Activated CD8-positive, alpha-beta T cell treated with anti-CD3 and anti-CD28 coated beads for 36 hours (primary cell): ENCODE data around the gene MOB3B. TPM values are rescaled to one million over a fixed set of nuclear protein-coding genes. Genes with fewer than 3 reads are reported as not detected.

ENCODE experiments used
- ATAC-seq: fragments of 200-7000 bp; cut with Tn5 transposase; one replicate; pipeline ENCODE4 v1.10.0; 2021; ENCODE audit warnings: mild to moderate bottlenecking, moderate library complexity
- CTCF ChIA-PET: fragments of 350-600 bp; sonication (Branson Sonifier 250); formaldehyde crosslinking; loops from one replicate; lab custom pipeline; 2021; ENCODE audit warnings: antibody characterized with exemption; lab: Charles Lee
- POLR2A ChIA-PET: fragments of 350-600 bp; sonication (Branson Sonifier 250); formaldehyde crosslinking; loops from one replicate; lab custom pipeline; 2021; ENCODE audit warnings: antibody characterized with exemption; lab: Charles Lee
- DNase-seq: peaks from one replicate; pipeline ENCODE4 v3.0.0-alpha.2; 2020
- H3K27ac Mint-ChIP-seq: one replicate; pipeline ENCODE4 v1.8.0; 2021; ENCODE audit warnings: mild to moderate bottlenecking, mixed read lengths
- H3K27me3 Mint-ChIP-seq: one replicate; pipeline ENCODE4 v1.8.0; 2021; ENCODE audit warnings: mixed read lengths
- H3K36me3 Mint-ChIP-seq: one replicate; pipeline ENCODE4 v1.8.0; 2021; ENCODE audit warnings: low read depth, mixed read lengths
- H3K4me1 Mint-ChIP-seq: one replicate; pipeline ENCODE4 v1.8.0; 2021; ENCODE audit warnings: low read depth, mixed read lengths
- H3K4me3 Mint-ChIP-seq: one replicate; pipeline ENCODE4 v1.8.0; 2021; ENCODE audit warnings: mild to moderate bottlenecking, moderate library complexity, mixed read lengths
- H3K9me3 Mint-ChIP-seq: one replicate; pipeline ENCODE4 v1.8.0; 2021; ENCODE audit warnings: mixed read lengths
- intact Hi-C: fragments of 100-400 bp; cut with micrococcal nuclease; formaldehyde crosslinking; loops from one replicate; pipeline ENCODE4 v1.10.0; 2022
- total RNA-seq, 2 experiments: library from RNA; stranded (reverse); gene quantifications; one replicate each; pipeline ENCODE4 v1.2.3, GENCODE V29; 2021
- TF ChIP-seq, protein P1 (sequence below): fragments of 200-600 bp; IDR thresholded peaks from one replicate; pipeline ENCODE4 v1.8.0; 2022; ENCODE audit warnings: antibody characterized with exemption, mild to moderate bottlenecking

Gene MOB3B
- total RNA-seq, 2 experiments from 2014 or later, result 0.47 to 0.67 TPM

- H3K27ac Mint-ChIP-seq, result no peak overlapping the region
- intact Hi-C loops, result loop anchor here (5.0 kb wide), 1 partner anchor 216 kb away; no protein-coding TSS in a partner anchor
- H3K27me3 Mint-ChIP-seq, result peaks cover 4% of the 10 kb centered on the region
- H3K4me3 Mint-ChIP-seq, result no peak overlapping the region
- H3K36me3 Mint-ChIP-seq, result no peaks in the 10 kb centered on the region
- no peak for DNase-seq
- no peak for ATAC-seq
- H3K4me1 Mint-ChIP-seq, result no peaks in the 10 kb centered on the region
- ChIA-PET POLR2A (no interaction called here), CTCF (interaction anchor here (1.1 to 3.7 kb wide), 2 partner anchors 23 to 199 kb away, joined by 3 to 65 read pairs; partner anchors contain the start of gene MOB3B)
- H3K9me3 Mint-ChIP-seq, result no peaks in the 10 kb centered on the region
- TF ChIP-seq, protein P1, sequence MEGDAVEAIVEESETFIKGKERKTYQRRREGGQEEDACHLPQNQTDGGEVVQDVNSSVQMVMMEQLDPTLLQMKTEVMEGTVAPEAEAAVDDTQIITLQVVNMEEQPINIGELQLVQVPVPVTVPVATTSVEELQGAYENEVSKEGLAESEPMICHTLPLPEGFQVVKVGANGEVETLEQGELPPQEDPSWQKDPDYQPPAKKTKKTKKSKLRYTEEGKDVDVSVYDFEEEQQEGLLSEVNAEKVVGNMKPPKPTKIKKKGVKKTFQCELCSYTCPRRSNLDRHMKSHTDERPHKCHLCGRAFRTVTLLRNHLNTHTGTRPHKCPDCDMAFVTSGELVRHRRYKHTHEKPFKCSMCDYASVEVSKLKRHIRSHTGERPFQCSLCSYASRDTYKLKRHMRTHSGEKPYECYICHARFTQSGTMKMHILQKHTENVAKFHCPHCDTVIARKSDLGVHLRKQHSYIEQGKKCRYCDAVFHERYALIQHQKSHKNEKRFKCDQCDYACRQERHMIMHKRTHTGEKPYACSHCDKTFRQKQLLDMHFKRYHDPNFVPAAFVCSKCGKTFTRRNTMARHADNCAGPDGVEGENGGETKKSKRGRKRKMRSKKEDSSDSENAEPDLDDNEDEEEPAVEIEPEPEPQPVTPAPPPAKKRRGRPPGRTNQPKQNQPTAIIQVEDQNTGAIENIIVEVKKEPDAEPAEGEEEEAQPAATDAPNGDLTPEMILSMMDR, result no peak
Measured at GRCh38 chr9:27331393-27331792, 198.2 kb downstream of the MOB3B start.

GRCh38 chr9:27329291-27329690 lies 200.3 kb downstream of the MOB3B start:
- Mint-ChIP-seq H3K4me1 (no peaks in the 10 kb centered on the region), H3K27me3 (peaks cover 8% of the 10 kb centered on the region), H3K27ac (no peak overlapping the region), H3K36me3 (no peaks in the 10 kb centered on the region), H3K9me3 (no peaks in the 10 kb centered on the region), H3K4me3 (no peak overlapping the region)
- ChIA-PET POLR2A (no interaction called here), CTCF (interaction anchor here (2.0 kb wide), 1 partner anchor 200 kb away, joined by 5 read pairs; the partner anchor contains the start of gene MOB3B)
- intact Hi-C loops, result loop anchor here (5.0 kb wide), 1 partner anchor 47 kb away; no protein-coding TSS in a partner anchor
- no peak for ATAC-seq
- no peak for DNase-seq
- TF ChIP-seq, protein P1, result no peak

DNA sequence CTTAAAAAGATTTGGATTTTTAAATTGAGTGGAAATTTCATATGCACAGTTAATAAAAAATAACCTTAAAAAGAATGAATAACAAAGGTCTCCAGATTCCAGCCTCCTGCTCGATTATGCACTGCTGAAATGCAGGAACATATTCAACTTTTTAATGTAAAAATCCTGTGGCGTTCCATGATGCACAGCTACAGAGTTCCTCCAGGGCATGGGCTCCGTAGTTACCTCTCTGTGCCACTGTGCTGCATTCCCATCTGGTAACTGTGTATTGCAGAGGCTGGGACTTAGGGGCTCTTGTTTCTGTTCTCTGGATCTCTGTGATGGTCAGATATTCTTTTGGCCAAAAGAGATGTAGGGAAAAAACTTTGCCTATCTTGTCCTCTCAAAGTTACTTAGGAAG lies 201.1 kb downstream of the MOB3B start:
- no peaks in the 10 kb centered on the region for H3K9me3 Mint-ChIP-seq
- no peak overlapping the region for H3K27ac Mint-ChIP-seq
- DNase-seq, result no peak
- no peak overlapping the region for H3K4me3 Mint-ChIP-seq
- intact Hi-C loops, result loop anchor here (5.0 kb wide), 1 partner anchor 46 kb away; no protein-coding TSS in a partner anchor
- ChIA-PET CTCF (interaction anchor here (1.1 to 1.2 kb wide), 2 partner anchors 201 to 202 kb away, joined by 3 to 5 read pairs; partner anchors contain the start of gene MOB3B), POLR2A (no interaction called here)
- TF ChIP-seq, protein P1, result no peak
- H3K27me3 Mint-ChIP-seq, result peaks cover 7% of the 10 kb centered on the region
- H3K4me1 Mint-ChIP-seq, result no peaks in the 10 kb centered on the region
- no peaks in the 10 kb centered on the region for H3K36me3 Mint-ChIP-seq
- no peak for ATAC-seq

- H3K9me3 Mint-ChIP-seq, result no peaks in the 10 kb centered on the region
- POLR2A ChIA-PET, result no interaction called here
Measured at GRCh38 chr9:27311184-27311583, 218.4 kb downstream of the MOB3B start.

DNA sequence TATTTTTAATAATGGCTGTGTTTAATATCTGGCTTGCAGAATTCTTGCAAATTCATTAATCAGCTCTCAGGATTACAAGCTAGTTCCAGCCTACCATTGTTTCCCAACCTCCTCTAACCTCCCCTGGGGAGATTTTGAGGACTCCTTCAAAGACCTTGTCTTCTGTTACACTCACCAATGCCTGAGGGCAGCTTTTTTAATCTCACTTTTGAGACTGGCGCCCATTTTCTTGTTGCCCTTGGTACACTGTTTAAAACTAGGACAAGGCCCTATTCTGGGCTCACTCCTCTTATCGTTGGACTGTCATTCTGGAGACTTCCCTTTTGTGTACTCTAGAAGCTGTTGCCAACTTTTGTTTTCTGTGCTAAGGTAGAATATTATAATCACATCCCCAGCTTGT lies 219.0 kb downstream of the MOB3B start:
- H3K27ac Mint-ChIP-seq, result no peak overlapping the region
- ATAC-seq, result no peak

More at GRCh38 chr9:27311184-27311583, 218.4 kb downstream of the MOB3B start:
- CTCF ChIA-PET, result no interaction called here
- intact Hi-C loops, result no loop called here
- ATAC-seq (no peak), DNase-seq (no peak)
- TF ChIP-seq, protein P1, result no peak
- Mint-ChIP-seq H3K4me3 (no peak overlapping the region), H3K4me1 (no peaks in the 10 kb centered on the region), H3K36me3 (no peaks in the 10 kb centered on the region), H3K27ac (no peak overlapping the region), H3K27me3 (peaks cover 3% of the 10 kb centered on the region)

More for the DNA sequence above, 219.0 kb downstream of the MOB3B start:
- no peak overlapping the region for H3K4me3 Mint-ChIP-seq
- TF ChIP-seq, protein P1, result no peak
- ChIA-PET CTCF (no interaction called here), POLR2A (interaction anchor here (0.6 kb wide), 1 partner anchor 395 kb away, joined by 3 read pairs; no protein-coding TSS in a partner anchor)
- DNase-seq, result no peak
- H3K36me3 Mint-ChIP-seq, result no peaks in the 10 kb centered on the region
- peaks cover 3% of the 10 kb centered on the region for H3K27me3 Mint-ChIP-seq
- intact Hi-C loops, result no loop called here
- H3K4me1 Mint-ChIP-seq, result no peaks in the 10 kb centered on the region
- no peaks in the 10 kb centered on the region for H3K9me3 Mint-ChIP-seq
